T-helper 1 cell treated with Interleukin-12 subunit alpha and Interleukin-12 subunit beta and Interleukin-4 antibody, amounts not matched to agents 30 μg/mL and 1 μg/mL, for 36 hours (primary cell): ENCODE data around the gene CTU2.

Experiments
- H3K27ac Mint-ChIP-seq: one replicate; pipeline ENCODE4 v1.8.0; 2021; ENCODE audit warnings: mild to moderate bottlenecking, mixed read lengths
- H3K27me3 Mint-ChIP-seq: one replicate; pipeline ENCODE4 v1.8.0; 2021; ENCODE audit warnings: low read depth, mixed read lengths
- H3K36me3 Mint-ChIP-seq: one replicate; pipeline ENCODE4 v1.8.0; 2021; ENCODE audit warnings: low read depth, mixed read lengths
- H3K4me1 Mint-ChIP-seq: one replicate; pipeline ENCODE4 v1.8.0; 2021; ENCODE audit warnings: low read depth, mixed read lengths
- H3K4me3 Mint-ChIP-seq: one replicate; pipeline ENCODE4 v1.8.0; 2021; ENCODE audit warnings: mild to moderate bottlenecking, moderate library complexity, mixed read lengths
- H3K9me3 Mint-ChIP-seq: one replicate; pipeline ENCODE4 v1.8.0; 2021; ENCODE audit warnings: mixed read lengths

Gene CTU2

GRCh38 chr16:88721815-88722755 is 15.8 kb downstream of the CTU2 start:
- H3K36me3 Mint-ChIP-seq, result peaks cover 22% of the 10 kb centered on the region
- H3K9me3 Mint-ChIP-seq, result no peaks in the 10 kb centered on the region
- no peaks in the 10 kb centered on the region for H3K4me1 Mint-ChIP-seq
- no peaks in the 10 kb centered on the region for H3K27me3 Mint-ChIP-seq
- H3K4me3 Mint-ChIP-seq, result no peak overlapping the region
- H3K27ac Mint-ChIP-seq, result no peak overlapping the region

DNA sequence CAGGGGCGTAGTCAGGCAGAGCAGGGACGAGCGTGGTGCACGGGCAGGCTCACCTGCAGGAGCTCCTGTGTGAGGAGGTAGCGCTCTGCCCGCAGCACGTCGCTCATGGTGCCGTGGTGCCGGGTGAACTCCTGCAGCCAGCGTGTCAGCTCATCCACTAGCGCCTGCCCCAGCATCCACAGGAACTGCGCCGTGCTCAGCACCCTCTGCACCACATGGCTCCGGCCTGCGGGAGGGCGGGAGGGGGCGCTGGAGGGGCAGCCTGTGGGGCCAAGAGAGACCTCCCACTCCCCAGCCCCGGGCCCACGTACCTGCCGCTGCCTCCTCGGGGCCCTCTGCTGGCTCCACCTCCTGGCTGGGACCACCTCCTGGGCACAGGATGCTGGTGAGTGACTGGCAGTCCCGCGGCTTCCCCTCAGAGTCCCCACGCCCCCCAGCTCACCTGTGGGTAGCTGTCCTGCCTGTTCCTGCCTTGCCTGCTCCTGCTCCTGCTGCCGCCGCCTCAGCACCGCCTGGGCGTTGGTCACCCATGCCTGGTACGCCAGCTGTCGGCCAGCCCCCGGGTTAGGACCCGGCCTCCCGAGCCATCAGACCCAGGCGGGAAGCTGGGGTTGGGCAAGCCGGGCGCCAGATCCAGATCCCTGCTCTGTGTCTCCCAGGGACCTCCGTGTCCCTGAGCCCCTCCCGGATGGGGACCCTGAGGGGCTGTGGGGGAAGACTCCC is 16.6 kb downstream of the CTU2 start:
- Mint-ChIP-seq H3K4me1 (no peaks in the 10 kb centered on the region), H3K9me3 (no peaks in the 10 kb centered on the region), H3K27me3 (no peaks in the 10 kb centered on the region), H3K4me3 (no peak overlapping the region), H3K27ac (no peak overlapping the region), H3K36me3 (peaks cover 21% of the 10 kb centered on the region)

DNA sequence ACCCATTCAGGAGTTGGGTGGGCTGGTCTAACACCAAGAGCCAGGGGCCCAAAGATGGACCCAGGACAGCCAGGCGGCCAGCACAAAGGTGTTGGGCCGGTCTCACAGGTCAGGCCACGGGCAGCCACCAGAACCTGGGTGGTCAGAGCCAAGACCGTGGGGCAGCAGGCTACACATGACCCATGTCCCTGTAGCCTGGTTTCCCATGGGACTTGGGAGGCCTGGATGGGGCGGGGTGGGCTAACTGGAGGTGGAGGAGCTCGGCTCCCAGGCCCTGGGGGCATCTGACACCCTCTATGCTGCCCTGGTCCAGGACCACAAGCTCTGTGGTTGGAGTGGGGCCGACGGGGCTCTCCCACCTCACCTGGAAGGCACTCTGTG is 17.2 kb downstream of the CTU2 start:
- Mint-ChIP-seq H3K27me3 (no peaks in the 10 kb centered on the region), H3K4me3 (no peak overlapping the region), H3K36me3 (peaks cover 21% of the 10 kb centered on the region), H3K27ac (no peak overlapping the region), H3K9me3 (no peaks in the 10 kb centered on the region), H3K4me1 (no peaks in the 10 kb centered on the region)

DNA sequence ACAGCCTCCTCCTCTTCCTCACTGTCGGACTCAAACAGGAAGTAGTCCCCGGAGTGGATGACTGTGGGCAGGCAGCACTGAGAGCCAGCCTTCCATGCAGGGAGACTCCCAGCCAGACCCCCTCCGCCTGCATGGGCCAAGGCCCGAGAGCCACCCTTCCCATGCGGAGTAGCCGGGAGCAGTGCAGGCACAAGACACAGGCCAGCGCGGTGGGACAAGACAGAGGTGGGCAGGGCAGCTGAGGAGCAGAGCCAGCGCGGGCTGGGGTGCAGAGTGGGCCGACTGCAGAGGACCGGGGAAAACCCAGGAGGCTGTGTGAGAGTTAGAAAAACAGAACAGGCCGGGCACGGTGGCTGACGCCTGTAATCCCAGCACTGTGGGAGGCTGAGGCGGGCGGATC is 17.6 kb downstream of the CTU2 start:
- Mint-ChIP-seq H3K27ac (no peak overlapping the region), H3K27me3 (no peaks in the 10 kb centered on the region), H3K4me1 (no peaks in the 10 kb centered on the region), H3K4me3 (no peak overlapping the region), H3K9me3 (no peaks in the 10 kb centered on the region), H3K36me3 (peaks cover 21% of the 10 kb centered on the region)

DNA sequence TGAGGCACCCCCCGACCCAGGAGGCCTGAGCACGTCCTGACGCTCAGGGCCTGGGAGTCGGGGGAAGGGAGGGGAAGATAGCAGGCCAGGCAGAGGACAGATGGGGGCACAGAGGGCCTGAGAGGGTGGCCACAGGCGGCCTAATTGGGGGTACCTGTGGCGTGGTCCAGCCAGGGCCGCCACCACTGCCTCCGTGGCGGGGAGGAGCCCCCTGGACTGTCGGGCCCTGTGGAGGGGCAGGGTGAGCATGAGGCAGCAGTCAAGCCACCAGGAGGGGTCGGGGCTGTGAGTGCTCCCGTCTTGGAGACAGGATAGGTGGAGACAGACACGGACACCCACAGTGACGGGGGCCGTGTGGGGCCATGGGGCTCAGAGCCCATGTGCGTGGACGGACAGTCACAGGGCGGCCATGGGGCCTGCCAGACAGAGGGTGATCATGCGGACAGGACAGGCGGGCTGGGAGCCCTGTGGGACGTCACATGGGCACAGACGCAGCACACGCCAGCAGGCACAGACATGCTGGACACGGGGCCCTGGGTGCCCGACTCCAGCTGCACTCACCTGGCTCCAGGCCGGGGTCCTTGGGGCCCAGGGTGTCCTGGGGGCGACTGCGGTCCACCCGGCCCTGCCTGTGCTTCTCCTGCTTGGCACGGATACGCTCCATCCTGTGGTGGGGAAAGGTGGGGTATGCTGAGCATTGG is 18.7 kb downstream of the CTU2 start:
- Mint-ChIP-seq H3K36me3 (peaks cover 15% of the 10 kb centered on the region), H3K27ac (no peak overlapping the region), H3K4me3 (no peak overlapping the region), H3K27me3 (no peaks in the 10 kb centered on the region), H3K9me3 (no peaks in the 10 kb centered on the region), H3K4me1 (no peaks in the 10 kb centered on the region)

DNA sequence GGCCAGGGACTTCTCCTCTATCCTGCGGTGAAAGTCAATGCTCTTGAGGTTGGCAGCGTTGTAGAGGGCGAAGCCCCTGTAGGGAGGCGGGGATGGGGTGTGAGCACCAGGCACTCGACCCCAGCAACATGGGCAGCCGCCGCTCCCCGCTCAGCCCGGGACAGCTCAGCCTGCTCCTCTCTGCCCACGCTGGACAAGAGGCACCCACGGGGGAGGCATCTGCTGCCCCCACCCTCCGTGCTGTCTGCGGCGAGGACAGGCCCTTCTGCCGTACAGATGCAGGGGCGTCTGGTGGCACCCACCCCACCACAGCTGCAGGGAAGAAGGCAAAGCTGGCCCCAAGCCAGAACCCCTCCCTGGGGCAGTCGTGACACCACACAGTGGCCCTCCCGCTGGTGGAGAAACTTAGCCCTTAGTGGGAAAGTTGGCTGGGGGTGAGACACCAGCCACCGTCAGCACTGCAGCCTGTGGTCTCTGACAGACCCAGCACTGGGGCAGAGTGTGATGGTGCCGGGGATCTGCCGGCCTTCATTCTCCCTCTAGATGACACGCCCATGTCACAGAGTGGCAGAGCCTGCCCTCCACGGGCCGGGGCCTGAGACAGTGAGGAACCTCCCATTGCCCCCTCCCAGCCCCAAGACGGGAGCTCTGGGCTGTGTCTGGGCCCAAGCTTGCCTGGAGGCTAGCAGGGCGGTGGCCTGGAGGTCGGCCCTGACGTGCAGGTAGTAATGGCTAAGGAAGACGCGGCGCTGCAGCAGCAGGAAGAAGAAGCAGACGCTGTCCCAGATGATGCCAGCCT is 19.5 kb downstream of the CTU2 start:
- Mint-ChIP-seq H3K4me1 (no peaks in the 10 kb centered on the region), H3K27me3 (no peaks in the 10 kb centered on the region), H3K9me3 (no peaks in the 10 kb centered on the region), H3K36me3 (peaks cover 10% of the 10 kb centered on the region), H3K4me3 (no peak overlapping the region), H3K27ac (no peak overlapping the region)

GRCh38 chr16:88726408-88726749 is 20.1 kb downstream of the CTU2 start:
- Mint-ChIP-seq H3K9me3 (no peaks in the 10 kb centered on the region), H3K36me3 (peaks cover 13% of the 10 kb centered on the region), H3K4me1 (peaks cover 4% of the 10 kb centered on the region), H3K27ac (no peak overlapping the region), H3K27me3 (no peaks in the 10 kb centered on the region), H3K4me3 (no peak overlapping the region)

- Mint-ChIP-seq H3K27ac (no peak overlapping the region), H3K27me3 (no peaks in the 10 kb centered on the region), H3K4me3 (no peak overlapping the region), H3K9me3 (no peaks in the 10 kb centered on the region), H3K36me3 (peaks cover 16% of the 10 kb centered on the region), H3K4me1 (peaks cover 6% of the 10 kb centered on the region)
Observed at GRCh38 chr16:88726981-88727380, 20.7 kb downstream of the CTU2 start.

GRCh38 chr16:88727871-88728270 is 21.6 kb downstream of the CTU2 start:
- no peak overlapping the region for H3K27ac Mint-ChIP-seq
- H3K4me1 Mint-ChIP-seq, result peaks cover 6% of the 10 kb centered on the region
- no peaks in the 10 kb centered on the region for H3K27me3 Mint-ChIP-seq
- H3K9me3 Mint-ChIP-seq, result no peaks in the 10 kb centered on the region
- H3K4me3 Mint-ChIP-seq, result no peak overlapping the region
- H3K36me3 Mint-ChIP-seq, result peaks cover 18% of the 10 kb centered on the region

- H3K9me3 Mint-ChIP-seq, result no peaks in the 10 kb centered on the region
- peak overlapping the region; percentile 18 for H3K27ac Mint-ChIP-seq
- H3K36me3 Mint-ChIP-seq, result peaks cover 12% of the 10 kb centered on the region
- peaks cover 6% of the 10 kb centered on the region for H3K4me1 Mint-ChIP-seq
- no peaks in the 10 kb centered on the region for H3K27me3 Mint-ChIP-seq
- no peak overlapping the region for H3K4me3 Mint-ChIP-seq
Observed at GRCh38 chr16:88730632-88731607, 24.6 kb downstream of the CTU2 start.

- Mint-ChIP-seq H3K4me1 (peaks cover 6% of the 10 kb centered on the region), H3K36me3 (peaks cover 10% of the 10 kb centered on the region), H3K27me3 (no peaks in the 10 kb centered on the region), H3K4me3 (no peak overlapping the region), H3K27ac (no peak overlapping the region), H3K9me3 (no peaks in the 10 kb centered on the region)
Observed at GRCh38 chr16:88731699-88732098, 25.4 kb downstream of the CTU2 start.

DNA sequence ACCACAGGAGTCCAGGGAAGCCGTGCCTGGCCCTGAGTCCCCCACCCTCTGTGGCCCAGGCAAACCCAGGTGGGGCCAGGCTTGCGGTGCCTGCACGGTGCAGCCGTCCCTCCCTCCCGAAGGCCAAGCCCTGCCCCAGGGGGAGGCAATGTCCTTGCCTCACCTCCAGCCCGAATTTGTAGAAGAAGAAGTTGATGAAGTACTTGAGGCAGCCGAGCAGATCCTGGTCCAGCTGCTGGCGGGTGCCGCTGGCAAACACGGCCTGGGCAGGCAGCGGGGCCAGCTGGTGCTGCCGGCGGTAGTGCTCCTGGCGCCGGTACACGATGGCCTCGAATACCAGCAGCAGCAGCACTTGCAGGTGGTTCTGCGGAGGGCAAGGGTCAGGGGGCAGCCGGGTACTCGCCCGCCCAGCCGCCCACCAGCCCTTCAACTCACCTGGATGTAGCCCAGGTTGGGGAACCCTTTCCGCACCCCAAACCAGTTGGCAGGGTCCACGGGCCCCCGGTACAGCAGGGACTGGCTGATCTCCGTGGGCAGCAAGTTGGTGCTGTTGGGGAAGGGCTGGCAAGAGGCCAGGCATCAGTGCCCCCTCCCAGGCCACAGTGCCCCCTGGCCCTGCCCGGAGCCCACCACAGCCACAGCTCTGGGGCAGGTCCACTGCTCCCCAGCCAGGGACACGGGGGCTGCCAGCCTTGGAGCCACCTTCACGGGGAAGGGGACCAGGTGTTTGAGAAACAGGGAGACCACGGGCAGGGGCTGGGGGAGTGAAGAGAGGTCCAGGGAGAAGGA is 26.1 kb downstream of the CTU2 start:
- no peak overlapping the region for H3K27ac Mint-ChIP-seq
- no peaks in the 10 kb centered on the region for H3K9me3 Mint-ChIP-seq
- H3K4me1 Mint-ChIP-seq, result peaks cover 6% of the 10 kb centered on the region
- H3K4me3 Mint-ChIP-seq, result no peak overlapping the region
- H3K36me3 Mint-ChIP-seq, result peaks cover 10% of the 10 kb centered on the region
- H3K27me3 Mint-ChIP-seq, result no peaks in the 10 kb centered on the region

GRCh38 chr16:88732961-88733294 is 26.6 kb downstream of the CTU2 start:
- Mint-ChIP-seq H3K9me3 (no peaks in the 10 kb centered on the region), H3K27ac (no peak overlapping the region), H3K4me1 (peaks cover 6% of the 10 kb centered on the region), H3K27me3 (no peaks in the 10 kb centered on the region), H3K36me3 (peaks cover 10% of the 10 kb centered on the region), H3K4me3 (no peak overlapping the region)
